Measurements from ENCODE around the gene DSG2.
"Not testable (repeated sequence)": the region's sequence is repeated elsewhere in the genome, so short reads cannot be mapped to it uniquely, and the experiment has no call there.

DSG2 gene

DNA sequence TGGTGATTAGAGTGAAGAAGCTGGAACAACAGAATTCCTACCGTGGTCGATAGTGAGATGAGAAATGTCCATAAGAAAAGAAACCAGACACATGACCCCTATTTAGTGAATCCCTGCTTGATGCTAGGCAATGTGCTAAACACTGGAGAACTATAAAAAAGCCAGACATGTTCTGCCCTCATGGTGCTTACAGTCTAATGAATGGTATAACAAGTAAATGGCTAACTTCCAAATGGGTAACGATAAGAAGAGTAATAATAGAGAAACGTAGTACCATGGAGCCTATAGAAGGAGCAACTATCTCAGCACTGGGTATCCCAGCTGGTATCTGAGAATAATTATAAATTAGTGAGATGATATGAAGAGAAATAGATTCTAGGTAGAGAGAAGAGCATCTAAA is 5.0 kb downstream of the DSG2 start:
- no peak for DNase-seq

DNA sequence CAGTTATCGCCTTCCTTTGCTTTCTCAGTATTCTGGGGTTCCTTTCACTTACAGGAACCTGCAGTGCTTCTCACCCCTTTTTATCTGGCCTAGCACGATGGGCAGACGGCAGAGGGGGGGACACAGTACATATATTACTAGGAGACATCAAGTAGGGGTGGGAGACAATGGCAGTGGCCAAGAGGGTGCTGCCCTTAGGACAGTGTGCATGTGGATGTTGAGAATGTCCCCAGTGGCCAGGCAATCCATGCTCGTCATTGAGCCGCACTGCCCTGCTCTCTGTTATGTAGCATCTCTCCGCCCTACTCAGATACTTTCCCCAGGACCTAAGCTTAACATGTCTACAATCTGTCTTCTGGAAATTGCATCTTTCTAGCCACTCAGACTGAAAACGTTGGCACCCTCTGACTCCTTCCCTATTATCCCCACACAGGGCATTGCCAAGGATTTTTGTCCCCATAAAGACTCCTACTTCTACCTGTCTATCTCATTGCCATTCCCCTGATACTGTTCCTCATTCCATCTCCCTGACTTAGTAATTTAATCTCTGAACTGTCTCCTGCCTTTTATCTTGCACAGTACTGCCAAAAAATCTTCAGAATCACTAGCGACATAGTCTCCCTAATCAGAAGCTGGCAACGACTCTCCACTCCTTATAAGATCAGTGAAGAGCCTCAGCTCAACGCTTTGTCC is 6.6 kb downstream of the DSG2 start:
- DNase-seq: no peak

DNA sequence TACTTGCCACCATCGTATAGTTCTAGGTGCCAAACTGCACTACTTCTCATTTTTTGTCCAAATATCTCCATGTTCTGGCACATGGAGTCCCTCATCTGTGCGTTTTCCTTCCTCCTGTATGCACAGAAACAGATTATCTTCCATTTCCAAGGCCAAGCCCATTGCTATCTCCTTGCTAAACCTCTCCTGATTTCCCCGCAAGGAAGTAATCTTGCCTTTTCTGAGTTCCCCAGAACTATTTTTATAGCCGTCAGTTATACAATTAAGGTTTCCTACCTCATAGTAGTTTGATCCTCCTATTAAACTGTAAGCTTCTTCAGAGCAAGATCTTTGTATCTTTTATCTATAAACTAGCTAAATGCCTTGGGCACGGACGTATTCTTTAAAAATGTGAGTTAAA is 7.2 kb downstream of the DSG2 start:
- no peak for DNase-seq

DNA sequence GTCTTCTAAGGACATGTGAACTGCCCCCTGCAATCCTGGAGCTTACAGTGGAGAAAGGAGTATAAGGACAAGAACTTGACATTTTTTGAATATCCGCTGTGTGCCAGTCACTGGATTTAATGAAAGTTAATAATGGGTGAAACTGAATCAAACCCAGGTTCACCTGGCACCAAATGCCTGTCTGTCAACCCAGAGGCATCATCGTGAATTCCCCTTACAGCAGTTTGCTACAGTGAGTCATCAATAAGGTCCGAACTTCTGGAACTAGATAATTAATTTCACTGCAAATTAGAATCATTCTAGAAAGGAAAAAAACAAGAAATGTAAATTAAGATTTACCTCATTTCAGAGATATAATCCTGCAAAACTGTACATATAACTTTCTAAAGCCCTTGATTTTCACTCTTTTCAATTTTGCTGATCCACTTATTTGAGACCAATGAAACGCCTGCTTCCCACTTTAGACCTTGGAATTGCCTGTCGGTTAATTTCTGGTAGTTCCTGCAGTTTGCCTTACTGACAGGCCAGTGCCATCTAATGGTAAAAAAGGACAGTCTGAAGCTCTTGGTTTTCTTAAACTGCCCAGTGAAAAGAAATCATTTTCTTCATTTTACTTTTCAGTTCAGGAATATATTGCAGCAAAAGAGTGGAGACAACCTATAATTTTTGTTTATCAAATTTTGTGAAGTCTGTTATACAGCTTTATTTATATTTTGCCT is 8.2 kb downstream of the DSG2 start:
- no peak for DNase-seq

DNA sequence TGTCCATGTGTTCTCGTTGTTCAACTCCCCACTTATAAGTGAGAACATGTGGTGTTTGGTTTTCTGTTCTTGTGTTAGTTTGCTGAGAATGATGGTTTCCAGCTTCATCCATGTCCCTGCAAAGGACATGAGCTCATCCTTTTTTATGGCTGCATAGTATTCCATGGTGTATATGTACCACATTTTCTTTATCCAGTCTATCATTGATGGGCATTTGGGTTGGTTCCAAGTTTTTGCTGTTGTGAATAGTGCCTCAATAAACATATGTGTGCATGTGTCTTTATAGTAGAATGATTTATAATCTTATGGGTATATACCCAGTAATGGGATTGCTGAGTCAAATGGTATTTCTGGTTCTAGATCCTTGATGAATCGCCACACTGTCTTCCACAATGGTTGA is 9.1 kb downstream of the DSG2 start:
- DNase-seq: not testable (repeated sequence)

DNA sequence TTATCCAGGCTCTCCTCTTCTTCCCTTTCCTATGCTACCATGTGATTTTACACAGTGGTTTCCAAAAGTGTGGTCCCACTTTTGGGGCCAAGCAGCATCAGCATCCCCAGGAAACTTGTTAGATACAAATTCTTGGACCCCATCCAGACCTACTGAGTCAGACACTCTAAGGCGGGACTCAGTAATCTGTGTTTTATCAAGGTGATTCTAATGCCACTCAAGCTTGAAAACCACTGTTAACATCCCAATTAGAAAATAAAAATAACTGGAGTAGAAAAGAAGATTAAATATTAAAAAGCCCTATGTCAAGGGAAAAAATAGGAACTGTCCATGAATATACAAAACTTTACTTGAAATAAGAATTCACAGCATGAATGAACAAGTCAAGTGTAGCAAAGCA is 10.8 kb downstream of the DSG2 start:
- DNase-seq: no peak

DNA sequence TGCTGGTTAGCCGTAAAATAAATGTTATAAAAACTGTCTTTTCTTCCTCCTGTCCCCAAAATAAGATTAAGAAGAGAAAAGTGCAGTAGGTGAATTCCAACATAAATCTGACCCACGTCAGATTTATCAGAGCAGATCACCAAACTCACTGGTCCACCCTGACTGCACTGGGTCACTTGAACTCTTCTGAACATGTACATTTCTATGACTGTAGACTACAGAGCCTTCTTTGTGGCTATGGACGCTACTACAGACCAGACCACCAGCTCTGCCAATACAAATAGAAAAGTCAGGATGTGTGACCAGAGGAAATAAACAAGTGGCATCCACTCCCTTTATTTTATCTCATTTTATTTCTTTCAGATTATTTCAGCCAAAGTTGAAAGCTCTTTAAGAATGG is 11.6 kb downstream of the DSG2 start:
- no peak for DNase-seq

DNA sequence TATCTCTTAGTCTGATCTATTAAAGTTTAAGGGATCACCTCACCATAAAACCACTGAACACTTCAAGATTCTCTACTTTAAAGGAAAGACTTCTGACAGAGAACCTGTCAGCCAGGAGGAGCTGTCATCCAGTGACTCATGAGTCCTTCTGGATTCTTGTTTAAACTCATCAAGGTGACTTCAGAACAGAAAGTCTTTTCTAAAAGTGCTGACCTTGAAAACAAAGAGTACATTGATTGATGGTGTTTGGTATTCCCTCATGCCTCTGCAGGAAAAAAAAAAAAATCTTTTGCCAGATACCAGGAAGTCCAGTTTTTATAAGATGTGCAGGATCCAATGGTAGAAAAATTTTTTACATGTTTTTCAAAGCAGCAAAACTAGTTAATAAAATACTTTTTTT is 12.3 kb downstream of the DSG2 start:
- DNase-seq: no peak

DNA sequence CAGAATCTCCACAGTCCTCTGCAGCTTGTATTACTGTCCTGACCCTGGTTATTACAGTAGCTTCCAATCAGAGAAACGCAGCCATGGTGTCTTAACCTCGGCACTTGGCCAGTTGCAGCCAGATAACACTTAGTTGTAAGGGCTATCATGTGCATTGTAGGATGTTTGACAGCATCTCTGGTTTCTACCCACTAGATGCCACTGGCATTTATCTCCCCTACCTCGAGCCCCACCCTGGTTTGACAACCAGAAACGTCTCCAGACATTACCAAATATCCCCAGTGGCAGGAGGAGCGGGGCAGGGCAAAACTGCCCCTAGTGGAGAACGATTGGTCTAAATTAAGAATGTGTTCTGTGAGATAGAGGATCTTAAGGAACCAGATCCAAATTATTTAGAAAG is 13.1 kb downstream of the DSG2 start:
- no peak for DNase-seq

DNA sequence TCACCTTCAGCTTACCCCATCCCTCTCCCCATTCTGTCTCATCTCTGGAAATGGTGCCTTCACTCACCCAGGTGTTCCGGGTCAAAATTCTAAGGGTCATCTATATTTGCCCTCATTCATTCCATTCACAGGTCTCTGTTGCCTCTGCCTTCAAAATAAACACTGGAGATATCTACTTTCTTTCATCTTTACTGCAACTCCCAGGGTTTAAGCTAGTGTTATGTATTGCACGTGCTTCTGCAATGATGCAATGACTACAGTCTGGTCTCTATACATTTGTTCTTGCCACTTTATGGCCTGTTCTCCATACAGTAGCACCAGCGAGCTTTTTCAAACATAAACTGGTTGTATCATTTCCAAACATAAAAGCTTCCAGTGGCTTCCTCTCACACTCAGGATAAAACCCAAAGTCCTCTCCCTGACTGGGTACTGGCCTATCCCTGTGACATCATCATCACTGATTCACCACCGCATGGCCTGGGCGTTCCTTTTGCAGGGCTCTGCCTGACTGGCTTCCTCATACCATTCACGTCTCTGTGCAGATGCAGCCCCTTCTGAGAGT is 14.3 kb downstream of the DSG2 start:
- DNase-seq: no peak

DNA sequence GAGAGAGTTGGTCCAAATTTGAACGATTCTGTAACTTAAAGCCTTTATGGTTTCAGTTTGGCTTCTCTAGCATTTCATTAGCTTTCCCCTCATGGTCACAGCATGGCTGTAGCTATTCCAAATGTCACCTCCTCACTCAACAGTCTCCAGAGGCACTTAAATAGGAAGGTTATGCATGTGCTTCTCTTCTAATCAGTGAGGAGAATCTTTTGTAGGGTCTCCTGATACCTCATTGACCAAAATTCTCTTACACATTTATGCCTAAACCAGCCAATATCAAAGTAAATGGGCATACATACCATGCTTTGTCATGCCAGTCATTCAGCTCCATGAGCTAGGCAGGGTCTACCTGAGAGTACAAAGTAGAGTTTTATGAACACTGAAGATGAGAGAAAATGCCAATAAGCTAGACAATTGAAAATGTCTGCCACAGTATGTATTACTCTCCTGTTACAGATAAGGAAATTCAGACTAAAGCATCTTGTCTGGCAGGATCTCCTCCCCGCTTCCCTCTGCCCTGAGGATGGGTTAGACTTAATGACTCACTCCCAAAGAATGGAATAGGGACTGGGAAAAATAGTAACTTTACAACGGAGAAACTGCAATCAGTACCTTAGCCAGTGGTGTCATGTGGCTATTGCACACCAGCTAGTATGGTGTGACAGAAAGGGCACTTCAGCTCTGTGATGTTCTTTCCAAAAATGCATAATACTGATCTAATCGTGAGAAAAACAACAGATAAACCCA is 15.4 kb downstream of the DSG2 start:
- DNase-seq: no peak

DNA sequence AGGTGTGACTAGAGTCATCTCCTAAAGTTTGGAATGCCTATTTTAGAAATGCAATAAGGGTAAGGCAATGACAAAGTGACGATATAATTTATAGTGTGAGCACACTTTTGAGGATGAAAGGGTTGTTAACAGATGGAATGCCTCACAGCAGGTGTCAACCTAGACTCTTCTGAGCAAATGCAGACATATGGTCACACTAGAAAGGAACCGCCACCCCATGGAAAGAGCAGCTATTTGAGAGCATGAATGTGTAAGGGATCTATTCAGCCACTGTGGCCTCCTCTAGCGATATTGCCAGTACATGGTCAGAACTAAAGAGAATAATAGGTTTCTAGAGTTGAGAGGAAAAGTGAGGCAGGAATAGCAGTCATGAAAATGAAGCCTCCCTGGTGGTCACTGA is 18.5 kb downstream of the DSG2 start:
- DNase-seq: no peak

DNA sequence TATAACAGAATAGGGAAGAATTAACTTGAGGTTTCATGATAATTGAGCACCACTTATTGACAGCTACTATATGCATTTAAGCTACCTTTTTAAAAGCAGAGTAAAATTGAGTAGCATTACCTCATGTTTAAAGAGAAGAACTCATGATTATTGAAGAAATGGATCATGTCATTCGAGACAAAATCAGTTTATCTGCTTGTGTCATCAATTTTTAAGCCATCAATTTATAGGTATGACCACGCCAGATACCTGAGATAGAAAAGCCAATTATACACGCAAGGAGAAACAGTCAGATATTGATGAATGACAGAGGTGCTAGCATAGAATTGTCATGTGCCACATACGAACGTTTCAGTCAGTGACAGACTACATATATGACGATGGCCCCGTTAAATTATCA is 28.4 kb downstream of the DSG2 start:
- DNase-seq: no peak

DNA sequence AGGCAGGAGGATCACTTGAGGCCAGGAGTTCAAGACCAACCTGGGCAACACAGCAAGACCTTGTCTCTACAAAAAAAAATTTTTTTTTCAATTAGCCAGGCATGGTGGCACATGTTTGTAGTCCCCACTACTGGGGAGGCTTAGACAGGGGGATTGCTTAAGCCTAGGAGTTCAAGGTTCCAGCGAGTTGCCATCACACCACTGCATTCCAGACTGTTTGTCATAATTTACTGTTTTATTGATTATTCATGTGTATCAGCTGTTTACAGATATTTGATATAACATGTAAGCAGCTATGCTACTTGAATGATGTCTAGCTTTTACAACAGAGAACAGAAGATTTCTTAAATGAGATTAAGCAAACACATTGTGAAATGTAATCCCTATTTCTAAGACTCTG is 35.3 kb downstream of the DSG2 start:
- no peak for DNase-seq

DNA sequence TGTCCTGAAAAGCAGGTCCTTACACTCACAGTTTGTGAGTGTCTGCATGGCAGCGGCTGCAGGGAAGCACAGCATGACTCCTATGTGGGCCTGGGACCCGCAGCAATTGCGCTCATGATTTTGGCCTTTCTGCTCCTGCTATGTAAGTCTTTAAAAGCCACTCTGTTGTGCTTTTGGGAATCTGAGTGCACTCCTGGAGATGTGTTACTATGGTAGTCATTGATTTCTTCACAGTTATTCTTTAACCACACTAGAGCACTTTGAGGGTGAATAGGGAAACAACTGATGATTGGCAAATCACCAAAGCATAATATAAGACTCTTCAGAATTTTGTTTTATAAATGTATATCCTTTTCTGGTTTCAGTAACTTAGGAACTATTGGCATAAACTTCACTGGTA is 40.9 kb downstream of the DSG2 start:
- no peak for DNase-seq

DNA sequence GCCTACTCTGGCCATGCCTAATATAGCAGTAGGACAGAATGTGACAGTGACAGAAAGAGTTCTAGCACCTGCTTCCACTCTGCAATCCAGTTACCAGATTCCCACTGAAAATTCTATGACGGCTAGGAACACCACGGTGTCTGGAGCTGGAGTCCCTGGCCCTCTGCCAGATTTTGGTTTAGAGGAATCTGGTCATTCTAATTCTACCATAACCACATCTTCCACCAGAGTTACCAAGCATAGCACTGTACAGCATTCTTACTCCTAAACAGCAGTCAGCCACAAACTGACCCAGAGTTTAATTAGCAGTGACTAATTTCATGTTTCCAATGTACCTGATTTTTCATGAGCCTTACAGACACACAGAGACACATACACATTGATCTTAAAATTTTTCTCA is 48.5 kb downstream of the DSG2 start:
- no peak for DNase-seq

DNA sequence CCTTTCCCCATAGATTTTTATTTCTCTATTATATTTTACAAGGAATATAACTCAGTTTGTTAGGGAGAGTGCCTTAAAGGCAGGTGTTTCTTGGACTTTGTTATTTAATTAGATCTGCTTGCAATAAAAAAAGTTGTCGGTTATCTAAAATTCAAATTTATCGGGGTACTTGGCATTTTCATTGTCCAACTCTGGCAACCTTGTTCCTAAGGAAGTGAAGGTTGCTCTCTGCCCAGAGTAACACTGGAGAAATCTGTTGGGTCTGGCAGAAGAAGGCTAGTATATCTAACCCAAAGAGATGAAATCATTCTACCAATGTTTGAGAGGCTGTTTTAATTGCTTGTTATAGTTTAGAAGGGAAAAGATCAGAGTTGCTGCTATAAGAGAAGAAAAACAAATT is 50.9 kb downstream of the DSG2 start:
- no peak for DNase-seq

DNA sequence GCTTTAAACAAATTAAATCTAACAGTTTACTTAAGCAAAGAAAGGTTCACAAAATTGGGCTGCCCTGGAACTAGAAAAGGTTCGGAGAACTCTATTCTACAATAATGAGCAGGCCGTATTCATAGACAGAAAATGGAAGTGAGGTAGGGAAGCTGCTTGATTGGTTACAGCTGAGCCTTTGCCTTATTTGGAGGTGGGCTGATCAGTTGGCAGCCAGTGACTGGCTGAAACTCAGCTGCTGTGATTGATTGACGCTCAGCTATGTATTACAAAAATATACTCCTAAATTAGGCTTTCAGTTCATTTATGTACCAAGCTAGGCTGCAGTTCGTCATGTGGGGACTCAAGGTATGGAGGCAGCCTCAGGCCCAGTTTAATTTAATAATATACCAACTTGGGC is 51.4 kb downstream of the DSG2 start:
- DNase-seq: no peak

DNA sequence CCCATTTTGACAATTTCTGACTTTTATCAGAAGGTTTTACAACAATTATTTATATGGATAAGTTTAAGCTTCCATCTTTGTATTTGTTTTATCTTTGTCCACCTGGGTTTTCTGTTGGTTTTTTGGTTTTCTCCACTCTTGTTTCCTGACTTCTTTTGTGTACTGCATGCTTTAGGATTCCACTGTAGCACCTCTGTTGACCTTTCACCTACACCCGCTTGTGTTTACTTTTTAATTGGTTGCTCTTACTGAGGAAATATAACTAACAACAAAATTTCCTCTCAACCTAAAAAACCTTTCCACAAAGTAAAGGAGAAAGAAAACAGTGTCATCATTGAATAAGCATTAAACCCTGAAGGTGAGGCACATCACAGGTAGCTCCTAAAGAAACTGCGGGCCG is 53.9 kb downstream of the DSG2 start:
- DNase-seq: no peak

DNA sequence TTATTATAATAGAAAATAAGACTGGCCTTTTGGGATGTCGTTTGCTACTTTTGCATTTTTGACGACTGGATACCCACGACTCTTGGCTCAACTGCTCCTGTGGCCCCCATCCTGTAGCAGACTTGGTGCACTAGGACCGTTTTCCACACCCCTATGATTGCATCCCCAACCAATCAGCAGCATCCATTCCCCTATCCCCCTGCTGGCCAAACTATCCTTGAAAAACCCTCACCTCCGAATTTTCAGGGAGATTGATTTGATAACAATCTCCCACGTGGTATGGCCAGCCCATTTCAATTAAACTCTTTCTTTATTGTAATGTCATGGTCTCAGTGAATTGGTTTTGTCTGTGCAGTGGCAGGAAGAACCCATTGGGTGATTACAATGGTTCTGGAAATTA is 55.8 kb downstream of the DSG2 start:
- DNase-seq: no peak

DNA sequence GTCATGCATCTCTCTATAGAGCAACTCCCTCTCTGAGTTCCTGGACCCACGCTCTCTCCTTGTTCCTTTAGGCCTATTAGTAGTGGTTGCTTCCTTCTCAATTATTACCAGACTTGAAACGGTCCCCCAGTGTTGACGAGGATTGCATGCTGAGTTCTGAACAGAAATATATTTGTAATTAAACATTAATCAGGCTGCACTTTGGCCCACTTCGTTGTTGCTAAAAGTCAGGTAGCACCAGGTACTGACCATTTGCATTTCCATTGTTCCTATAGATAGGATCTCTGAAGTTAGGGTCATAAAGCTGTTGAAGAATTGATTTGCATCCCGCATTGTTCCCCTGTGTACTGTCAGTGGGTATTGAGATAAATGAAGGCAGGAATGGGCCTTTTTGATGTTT is 56.8 kb downstream of the DSG2 start:
- no peak for DNase-seq

DNA sequence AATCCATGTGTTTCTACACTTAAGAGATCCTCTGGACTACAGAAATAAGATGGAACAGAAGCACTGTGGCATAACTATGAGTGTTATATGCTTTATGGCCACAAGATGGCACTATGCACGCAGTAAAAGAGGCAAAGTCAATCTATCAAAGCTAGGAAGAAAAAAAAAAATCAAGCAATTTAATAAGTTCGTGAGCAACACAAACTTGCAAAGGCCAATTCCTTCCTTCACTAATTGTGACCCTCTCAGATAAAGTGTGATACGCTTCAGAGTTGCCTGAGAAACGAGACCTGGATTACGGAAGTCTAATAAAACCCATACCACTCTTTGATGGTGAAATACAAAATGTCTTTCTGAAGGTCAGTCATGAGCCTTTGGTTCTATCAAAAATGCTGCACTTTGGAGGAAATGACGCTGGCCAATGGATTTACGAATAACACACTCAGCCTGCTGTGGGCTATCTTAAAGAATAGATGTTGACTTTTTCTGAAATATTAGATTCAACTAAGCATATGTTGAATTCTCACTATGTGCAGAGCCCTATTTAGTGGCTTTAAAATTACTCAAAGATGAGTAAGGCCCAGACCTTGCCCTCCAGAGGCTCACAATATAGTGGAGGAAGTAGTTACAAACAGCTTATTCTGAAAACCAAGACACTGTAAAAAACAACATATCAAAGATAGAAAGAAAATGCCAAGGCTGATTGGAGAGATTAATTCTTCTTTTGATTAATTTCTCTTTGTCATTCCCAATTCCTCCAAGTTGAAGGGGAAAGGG is 58.2 kb downstream of the DSG2 start:
- peak in 1 of 2 donors; percentile 17 for DNase-seq

DNA sequence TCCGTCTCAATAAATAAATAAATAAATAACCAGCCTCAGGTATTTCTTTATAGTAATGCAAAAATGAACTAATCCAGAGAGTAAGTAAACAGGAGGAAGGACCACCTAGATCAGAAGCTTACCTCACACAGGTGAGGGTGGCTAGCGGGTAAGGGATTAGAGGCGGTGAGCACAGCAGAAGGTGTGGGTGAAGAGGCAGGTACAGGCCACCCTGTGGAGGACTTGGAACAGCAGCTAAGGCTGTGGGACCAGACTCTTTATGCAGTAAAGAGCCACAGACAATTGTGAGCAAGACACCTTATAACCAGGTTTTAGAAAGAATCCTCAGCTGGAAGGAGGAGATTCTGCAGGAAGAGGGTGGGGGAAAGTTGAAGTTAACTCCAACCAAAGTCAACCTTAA is 59.5 kb downstream of the DSG2 start:
- DNase-seq: no peak
